ENCODE data around the gene RAB24. TPM values are rescaled to one million over a fixed set of nuclear protein-coding genes. Genes with fewer than 3 reads are reported as not detected.

RAB24 gene
- 10 to 100 TPM; 18.0 to 47.5 (median 24.3) TPM for total RNA-seq
- 10 to 100 TPM; 14.9 to 17.1 TPM for polyA plus RNA-seq
- total RNA-seq, result 3.1 reads per million, percentile 16 among the genes with 10 or more reads in this experiment

- H3K27me3 ChIP-seq (ENCODE audit: control insufficient read depth in 2 of 2, insufficient read depth in 2 of 2, low read length in 2 of 2), result no peaks in the 10 kb centered on the region
- H3K4me3 Mint-ChIP-seq, result peak within 1 kb of the TSS; percentile 84 to 95 (median 88)
- no peaks in the 10 kb centered on the region for H3K9me3 ChIP-seq (ENCODE audit: control insufficient read depth in 2 of 3, low read length in 3 of 3)
- POLR2A ChIA-PET, result interaction anchor here (0.7 to 1.3 kb wide), 9 partner anchors 9 to 170 kb away, joined by 3 to 6 read pairs (median 3); partner anchors contain the start of genes MXD3 and NSD1
- peak; percentile 78 to 95 (median 85) for DNase-seq
- peaks cover 46 to 49% of the 10 kb centered on the region in 2 donors for H3K4me1 ChIP-seq (ENCODE audit: control insufficient read depth in 2 of 2, insufficient read depth in 2 of 2, low read length in 2 of 2)
- H3K36me3 ChIP-seq (ENCODE audit: control insufficient read depth in 2 of 3, insufficient read depth in 3 of 3, low read length in 3 of 3), result peaks cover 0 to 23% (median 0%) of the 10 kb centered on the region in 3 experiments
- CTCF ChIA-PET, result interaction anchor here (0.6 to 0.8 kb wide), 2 partner anchors 188 to 221 kb away, joined by 3 read pairs; no protein-coding TSS in a partner anchor
- H3K27ac Mint-ChIP-seq, result peak within 1 kb of the TSS; percentile 73 to 96 (median 90)
- peaks cover 0 to 43% (median 3%) of the 10 kb centered on the region in 5 donors for H3K36me3 Mint-ChIP-seq
- peaks cover 52 to 76% (median 74%) of the 10 kb centered on the region in 7 donors for H3K4me1 Mint-ChIP-seq
- H3K27me3 Mint-ChIP-seq, result no peaks in the 10 kb centered on the region
- intact Hi-C loops (cut with micrococcal nuclease), result loop anchor here (1.0 to 10.0 kb wide), 7 partner anchors 8 to 856 kb away; partner anchors contain the start of genes FAF2 (in 1 of the 2), MXD3 (in 1 of the 2), NSD1 (in 1 of the 2) and RNF44 (in 1 of the 2)
- peak within 1 kb of the TSS; percentile 78 for H3K27ac ChIP-seq (ENCODE audit: low read depth, low read length)
- H3K9me3 Mint-ChIP-seq, result peaks cover 0 to 2% (median 0%) of the 10 kb centered on the region in 11 donors
- peak within 1 kb of the TSS; percentile 98 for H3K4me3 ChIP-seq (ENCODE audit: low read length)
- ATAC-seq, result peak; percentile 80
Observed at GRCh38 chr5:177303121-177303924, at the start of gene RAB24, which contains the start of gene PRELID1. TSS of gene RAB24 (minus strand) at chr5:177303719. CDS start at chr5:177303288, 431 bp downstream. TSS of gene PRELID1 (plus strand) at chr5:177303799. CDS start at chr5:177303986, 187 bp downstream.

DNA sequence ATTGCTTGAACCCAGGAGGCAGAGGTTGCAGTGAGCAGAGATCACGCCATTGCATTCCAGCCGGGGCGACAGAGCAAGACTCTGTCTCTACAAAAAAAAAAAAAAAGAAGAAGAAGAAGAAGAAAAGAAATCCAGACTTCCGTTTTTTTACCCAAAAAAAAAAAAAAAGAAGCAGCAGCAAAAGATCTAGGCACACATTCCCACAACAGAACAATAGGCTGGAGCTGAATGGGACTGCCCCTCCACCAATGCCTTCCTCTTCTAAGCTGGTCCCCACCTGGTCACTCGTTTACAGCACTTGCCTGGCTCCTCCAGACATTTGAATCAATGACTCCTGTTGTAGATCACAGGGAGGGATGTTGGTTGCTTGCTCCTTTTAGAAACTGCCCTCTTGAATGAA, 49.6 kb upstream of the RAB24 start:
- Mint-ChIP-seq H3K27ac (no peak overlapping the region), H3K4me1 (peaks cover 56 to 78% (median 68%) of the 10 kb centered on the region in 7 donors), H3K36me3 (peaks cover 4 to 24% (median 10%) of the 10 kb centered on the region in 5 donors), H3K27me3 (no peaks in the 10 kb centered on the region), H3K4me3 (peak overlapping the region in 6 of 10 donors; percentile 10 to 49 (median 34)), H3K9me3 (peaks cover 0 to 14% (median 0%) of the 10 kb centered on the region in 11 donors)
- DNase-seq (no peak), ATAC-seq (no peak)
- CTCF ChIA-PET, result interaction anchor here (0.6 to 3.4 kb wide), 4 partner anchors 13 to 37 kb away, joined by 3 to 14 read pairs (median 8); no protein-coding TSS in a partner anchor
- Histone ChIP-seq H3K9me3 (ENCODE audit: control insufficient read depth in 2 of 3, low read length in 3 of 3) (no peaks in the 10 kb centered on the region), H3K4me3 (ENCODE audit: low read length) (no peak overlapping the region), H3K27me3 (ENCODE audit: control insufficient read depth in 2 of 2, insufficient read depth in 2 of 2, low read length in 2 of 2) (no peaks in the 10 kb centered on the region), H3K36me3 (ENCODE audit: control insufficient read depth in 2 of 3, insufficient read depth in 3 of 3, low read length in 3 of 3) (peaks cover 0 to 24% (median 5%) of the 10 kb centered on the region in 3 experiments), H3K27ac (ENCODE audit: low read depth, low read length) (no peak overlapping the region), H3K4me1 (ENCODE audit: control insufficient read depth in 2 of 2, insufficient read depth in 2 of 2, low read length in 2 of 2) (peaks cover 32 to 49% of the 10 kb centered on the region in 2 donors)
- intact Hi-C loops (cut with micrococcal nuclease), result loop anchor here (5.0 kb wide), 3 partner anchors 221 to 816 kb away; partner anchors contain the start of genes NSD1 (in 1 of the 2), RNF44 (in 1 of the 2) and ZNF346 (in 1 of the 2)
- POLR2A ChIA-PET, result interaction anchor here (0.7 to 2.4 kb wide), 2 partner anchors 8 to 16 kb away, joined by 6 to 28 read pairs; no protein-coding TSS in a partner anchor

DNA sequence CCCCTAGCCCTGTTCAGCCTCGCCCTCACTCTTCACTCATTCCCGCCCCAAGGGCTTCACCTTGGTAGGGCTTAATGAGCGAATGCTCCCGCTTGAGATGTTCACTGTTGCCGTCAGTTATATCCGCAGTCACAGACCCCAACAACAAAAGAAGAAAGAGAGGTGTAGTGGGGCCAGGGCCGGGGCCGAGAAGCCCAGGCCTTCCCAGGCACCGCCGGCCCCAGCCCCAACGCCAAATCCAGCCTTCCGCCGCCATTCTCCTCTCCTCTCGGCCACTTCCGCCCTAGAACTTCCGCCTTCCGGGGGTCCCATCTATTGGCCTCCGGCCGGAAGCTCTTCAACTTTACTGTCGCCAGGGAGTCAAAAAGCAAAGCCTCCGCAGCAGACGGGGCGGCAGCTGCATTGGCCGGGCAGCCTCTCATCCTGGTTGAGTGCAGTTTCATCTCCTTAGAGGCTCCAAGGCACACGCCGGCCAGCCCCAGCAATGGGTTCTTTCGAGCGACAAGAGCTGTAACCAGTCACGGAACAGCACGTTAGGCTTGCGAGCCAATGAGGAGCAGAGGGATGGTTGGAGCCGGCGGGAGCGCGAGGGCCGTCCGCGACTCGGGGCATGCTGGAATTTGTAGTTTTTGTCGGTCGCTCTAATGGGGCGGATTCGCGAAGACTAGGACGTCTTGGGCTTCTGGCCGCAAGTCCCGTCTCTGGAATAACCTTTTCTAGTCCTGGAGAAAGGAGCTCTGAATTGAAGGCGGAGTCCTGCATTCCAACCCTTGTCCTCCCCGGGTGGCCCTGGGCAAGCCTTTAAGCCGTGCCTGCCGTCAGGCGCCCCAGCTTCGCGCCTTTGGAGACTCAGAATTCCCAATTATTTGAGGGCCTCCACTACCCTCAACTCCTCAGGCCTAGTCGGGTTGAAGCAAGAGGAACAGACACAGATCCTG, 48.1 kb upstream of the RAB24 start, which contains the start of gene LMAN2:
TSS of gene LMAN2 (minus strand) at position 277 of the 938 bp plus-strand sequence. CDS start at position 256, 21 bp downstream.
- ATAC-seq (peak; percentile 99), DNase-seq (peak; percentile 74 to 95 (median 93))
- Histone ChIP-seq H3K9me3 (ENCODE audit: control insufficient read depth in 2 of 3, low read length in 3 of 3) (no peaks in the 10 kb centered on the region), H3K4me3 (ENCODE audit: low read length) (peak within 1 kb of the TSS; percentile 91), H3K4me1 (ENCODE audit: control insufficient read depth in 2 of 2, insufficient read depth in 2 of 2, low read length in 2 of 2) (peaks cover 31 to 46% of the 10 kb centered on the region in 2 donors), H3K27ac (ENCODE audit: low read depth, low read length) (peak within 1 kb of the TSS; percentile 95), H3K36me3 (ENCODE audit: control insufficient read depth in 2 of 3, insufficient read depth in 3 of 3, low read length in 3 of 3) (peaks cover 0 to 30% (median 5%) of the 10 kb centered on the region in 3 experiments), H3K27me3 (ENCODE audit: control insufficient read depth in 2 of 2, insufficient read depth in 2 of 2, low read length in 2 of 2) (no peaks in the 10 kb centered on the region)
- Mint-ChIP-seq H3K4me3 (peak within 1 kb of the TSS; percentile 93 to 99 (median 98)), H3K27ac (peak within 1 kb of the TSS; percentile 93 to 100 (median 99)), H3K27me3 (no peaks in the 10 kb centered on the region), H3K9me3 (peaks cover 0 to 14% (median 0%) of the 10 kb centered on the region in 11 donors), H3K36me3 (peaks cover 4 to 21% (median 7%) of the 10 kb centered on the region in 5 donors), H3K4me1 (peaks cover 56 to 79% (median 69%) of the 10 kb centered on the region in 7 donors)
- ChIA-PET POLR2A (interaction anchor here (0.6 to 2.4 kb wide), 17 partner anchors 9 to 217 kb away, joined by 3 to 28 read pairs (median 4); partner anchors contain the start of genes PDLIM7, PRELID1 and RAB24), CTCF (interaction anchor here (0.6 to 3.4 kb wide), 7 partner anchors 8 to 1053 kb away, joined by 3 to 14 read pairs (median 4); no protein-coding TSS in a partner anchor)
- intact Hi-C loops (cut with micrococcal nuclease), result loop anchor here (1.0 to 5.0 kb wide), 11 partner anchors 11 to 963 kb away; partner anchors contain the start of genes RNF44 (in 2 of the 2), GRK6 (in 1 of the 2), HIGD2A (in 1 of the 2) and NOP16 (in 1 of the 2)

- ChIA-PET CTCF (interaction anchor here (1.0 to 3.4 kb wide), 5 partner anchors 9 to 104 kb away, joined by 3 to 13 read pairs (median 4); no protein-coding TSS in a partner anchor), POLR2A (interaction anchor here (0.6 to 2.4 kb wide), 14 partner anchors 10 to 336 kb away, joined by 3 to 28 read pairs (median 4); no protein-coding TSS in a partner anchor)
- peaks cover 0 to 14% (median 0%) of the 10 kb centered on the region in 11 donors for H3K9me3 Mint-ChIP-seq
Observed at GRCh38 chr5:177350776-177351391, 47.4 kb upstream of the RAB24 start.

DNA sequence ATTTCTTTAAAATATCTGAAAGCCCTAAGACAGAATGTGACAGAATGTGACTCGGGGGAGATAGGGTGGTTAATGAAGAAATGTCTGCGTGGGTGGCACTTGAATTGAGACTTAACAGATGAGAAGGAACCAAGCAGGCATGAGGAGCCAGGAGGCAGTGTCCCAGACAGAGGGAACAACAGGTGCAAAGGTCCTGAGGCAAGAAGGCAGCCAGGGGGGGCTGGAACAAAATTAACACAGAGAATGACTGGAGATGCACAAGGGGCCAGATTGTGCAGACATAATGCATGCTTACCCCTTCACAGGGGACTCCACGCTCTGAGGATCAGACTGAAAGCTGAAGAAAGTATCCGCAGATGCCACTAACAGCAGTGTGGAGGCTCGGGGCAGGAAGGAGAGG, 46.2 kb upstream of the RAB24 start:
- Mint-ChIP-seq H3K27ac (peak overlapping the region; percentile 58 to 100 (median 74)), H3K4me1 (peaks cover 47 to 68% (median 58%) of the 10 kb centered on the region in 7 donors), H3K27me3 (no peaks in the 10 kb centered on the region), H3K36me3 (peaks cover 4 to 22% (median 7%) of the 10 kb centered on the region in 5 donors), H3K4me3 (peak overlapping the region; percentile 71 to 99 (median 98)), H3K9me3 (peaks cover 0 to 5% (median 0%) of the 10 kb centered on the region in 11 donors)
- no peaks in the 10 kb centered on the region for H3K9me3 ChIP-seq (ENCODE audit: control insufficient read depth in 2 of 3, low read length in 3 of 3)
- H3K27me3 ChIP-seq (ENCODE audit: control insufficient read depth in 2 of 2, insufficient read depth in 2 of 2, low read length in 2 of 2), result no peaks in the 10 kb centered on the region
- ATAC-seq, result no peak
- ChIA-PET POLR2A (interaction anchor here (0.8 kb wide), 1 partner anchor 46 kb away, joined by 3 read pairs; the partner anchor contains the start of genes PRELID1 and RAB24), CTCF (interaction anchor here (1.3 to 3.4 kb wide), 2 partner anchors 21 to 35 kb away, joined by 4 to 13 read pairs; no protein-coding TSS in a partner anchor)
- DNase-seq, result no peak
- peaks cover 0 to 40% (median 5%) of the 10 kb centered on the region in 3 experiments for H3K36me3 ChIP-seq (ENCODE audit: control insufficient read depth in 2 of 3, insufficient read depth in 3 of 3, low read length in 3 of 3)
- H3K27ac ChIP-seq (ENCODE audit: low read depth, low read length), result peak overlapping the region; percentile 4
- H3K4me1 ChIP-seq (ENCODE audit: control insufficient read depth in 2 of 2, insufficient read depth in 2 of 2, low read length in 2 of 2), result peaks cover 29 to 35% of the 10 kb centered on the region in 2 donors
- intact Hi-C loops (cut with micrococcal nuclease), result loop anchor here (2.0 to 5.0 kb wide), 5 partner anchors 21 to 961 kb away; partner anchors contain the start of genes HIGD2A (in 1 of the 2), NOP16 (in 1 of the 2), NSD1 (in 1 of the 2) and RNF44 (in 1 of the 2)
- H3K4me3 ChIP-seq (ENCODE audit: low read length), result no peak overlapping the region

More at GRCh38 chr5:177350776-177351391, 47.4 kb upstream of the RAB24 start:
- Mint-ChIP-seq H3K4me1 (peaks cover 54 to 79% (median 69%) of the 10 kb centered on the region in 7 donors), H3K36me3 (peaks cover 4 to 22% (median 7%) of the 10 kb centered on the region in 5 donors), H3K27ac (peak overlapping the region; percentile 93 to 100 (median 99)), H3K27me3 (no peaks in the 10 kb centered on the region), H3K4me3 (peak overlapping the region; percentile 93 to 99 (median 98))
- Histone ChIP-seq H3K9me3 (ENCODE audit: control insufficient read depth in 2 of 3, low read length in 3 of 3) (no peaks in the 10 kb centered on the region), H3K4me1 (ENCODE audit: control insufficient read depth in 2 of 2, insufficient read depth in 2 of 2, low read length in 2 of 2) (peaks cover 29 to 39% of the 10 kb centered on the region in 2 donors), H3K27me3 (ENCODE audit: control insufficient read depth in 2 of 2, insufficient read depth in 2 of 2, low read length in 2 of 2) (no peaks in the 10 kb centered on the region), H3K4me3 (ENCODE audit: low read length) (peak overlapping the region; percentile 91), H3K27ac (ENCODE audit: low read depth, low read length) (peak overlapping the region; percentile 95), H3K36me3 (ENCODE audit: control insufficient read depth in 2 of 3, insufficient read depth in 3 of 3, low read length in 3 of 3) (peaks cover 0 to 36% (median 5%) of the 10 kb centered on the region in 3 experiments)
- DNase-seq (no peak), ATAC-seq (no peak)
- intact Hi-C loops (cut with micrococcal nuclease), result loop anchor here (1.0 to 5.0 kb wide), 11 partner anchors 11 to 962 kb away; partner anchors contain the start of genes RNF44 (in 2 of the 2), GRK6 (in 1 of the 2), HIGD2A (in 1 of the 2) and NOP16 (in 1 of the 2)
